Stomach smooth muscle (tissue), 2 donors: ENCODE measurements around the gene PIGK.

Source experiments
- H3K27ac ChIP-seq: one replicate; pipeline ENCODE4 v1.7.0; 2013; ENCODE audit warnings: mild to moderate bottlenecking, low read length, inconsistent platforms
- H3K27me3 ChIP-seq, 2 donors: one replicate each; pipeline ENCODE4 v1.7.0; 2013; ENCODE audit warnings: low read length in 2 of 2; ENCODE audit not compliant: insufficient read depth in 2 of 2, control insufficient read depth in 1 of 2
- H3K36me3 ChIP-seq, 2 donors: one replicate each; pipeline ENCODE4 v1.7.0; 2013; ENCODE audit warnings: low read length in 2 of 2; ENCODE audit not compliant: control insufficient read depth in 2 of 2, insufficient read depth in 2 of 2
- H3K4me1 ChIP-seq: one replicate; pipeline ENCODE4 v1.7.0; 2013; ENCODE audit warnings: low read length; ENCODE audit not compliant: control insufficient read depth, insufficient read depth
- H3K4me3 ChIP-seq, 2 donors: one replicate each; pipeline ENCODE4 v1.7.0; 2013; ENCODE audit warnings: low read length in 2 of 2
- H3K9ac ChIP-seq, 2 donors: one replicate each; pipeline ENCODE4 v1.7.0; 2013; ENCODE audit warnings: low read length in 2 of 2, mild to moderate bottlenecking in 1 of 2
- H3K9me3 ChIP-seq, 2 donors: one replicate each; pipeline ENCODE4 v1.7.0; 2013; ENCODE audit warnings: low read length in 2 of 2; ENCODE audit not compliant: control insufficient read depth in 2 of 2
- donor health status: healthy.
- donor health status: Pancreatic carcinoma.

The PIGK gene

DNA sequence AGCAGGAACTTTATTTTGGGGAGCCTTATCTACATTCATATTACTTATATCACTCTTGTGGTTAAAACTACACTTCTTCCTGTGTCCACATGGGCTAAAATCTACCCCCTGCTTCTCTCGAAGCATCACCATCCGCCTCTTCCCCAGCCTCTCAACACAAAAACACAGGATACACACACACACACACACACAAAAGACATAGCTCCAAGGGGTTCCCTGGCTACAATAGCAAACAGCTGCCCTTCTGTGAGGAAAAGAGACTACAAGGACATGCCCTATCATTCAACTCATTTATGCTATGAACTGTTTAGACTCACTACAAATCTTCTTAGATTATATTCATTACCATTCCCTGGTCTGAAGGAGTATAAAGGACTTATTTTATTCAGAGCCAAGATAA lies 155.0 kb downstream of the PIGK start:
- H3K9ac ChIP-seq = no peak overlapping the region
- no peaks in the 10 kb centered on the region for H3K27me3 ChIP-seq
- no peaks in the 10 kb centered on the region for H3K4me1 ChIP-seq
- no peaks in the 10 kb centered on the region for H3K9me3 ChIP-seq
- no peak overlapping the region for H3K27ac ChIP-seq
- H3K36me3 ChIP-seq = no peaks in the 10 kb centered on the region
- no peak overlapping the region for H3K4me3 ChIP-seq

DNA sequence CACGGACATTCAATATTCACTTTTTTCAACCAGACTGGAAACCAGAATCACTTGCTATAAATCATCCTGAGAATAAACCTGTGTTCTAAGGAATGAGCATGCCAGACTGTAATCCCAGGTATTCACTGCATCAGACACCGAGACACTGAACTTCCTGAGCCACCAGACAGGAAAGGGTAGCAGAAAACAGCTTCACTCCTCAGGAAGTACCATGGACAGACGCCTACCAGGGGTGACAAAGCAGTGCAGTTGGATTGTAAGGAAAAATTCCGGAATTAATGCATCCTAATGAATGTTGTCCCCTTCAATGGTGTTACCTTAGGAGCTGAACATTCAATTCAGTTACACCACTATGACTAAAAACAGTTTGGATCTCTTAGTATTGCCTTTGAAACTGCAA lies 156.1 kb downstream of the PIGK start:
- Histone ChIP-seq H3K4me1 (no peaks in the 10 kb centered on the region), H3K9me3 (no peaks in the 10 kb centered on the region), H3K27ac (no peak overlapping the region), H3K9ac (no peak overlapping the region), H3K27me3 (no peaks in the 10 kb centered on the region), H3K36me3 (no peaks in the 10 kb centered on the region), H3K4me3 (no peak overlapping the region)

DNA sequence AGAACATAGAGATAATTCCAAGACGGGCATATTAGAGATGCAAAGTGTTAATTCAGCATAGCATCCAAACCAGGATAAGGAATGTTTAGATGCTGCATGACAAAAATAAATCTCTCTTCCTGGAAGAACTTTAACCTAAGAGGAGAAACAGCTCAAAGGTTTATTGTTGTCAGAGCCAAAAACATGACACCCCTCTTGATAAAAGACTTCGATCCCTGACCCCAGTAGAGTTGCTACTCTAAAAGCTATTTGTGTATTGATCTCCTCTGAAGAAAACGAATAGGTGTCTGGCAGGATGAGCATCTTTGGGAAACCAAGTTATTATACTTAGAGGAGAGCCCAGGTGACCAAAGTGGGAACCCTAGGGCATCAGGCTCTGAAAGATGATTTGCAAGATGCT lies 158.1 kb downstream of the PIGK start:
- peaks cover 0 to 2% of the 10 kb centered on the region in 2 donors for H3K36me3 ChIP-seq
- no peak overlapping the region for H3K9ac ChIP-seq
- no peak overlapping the region for H3K27ac ChIP-seq
- H3K9me3 ChIP-seq = no peaks in the 10 kb centered on the region
- H3K4me1 ChIP-seq = no peaks in the 10 kb centered on the region
- H3K27me3 ChIP-seq = no peaks in the 10 kb centered on the region
- no peak overlapping the region for H3K4me3 ChIP-seq

DNA sequence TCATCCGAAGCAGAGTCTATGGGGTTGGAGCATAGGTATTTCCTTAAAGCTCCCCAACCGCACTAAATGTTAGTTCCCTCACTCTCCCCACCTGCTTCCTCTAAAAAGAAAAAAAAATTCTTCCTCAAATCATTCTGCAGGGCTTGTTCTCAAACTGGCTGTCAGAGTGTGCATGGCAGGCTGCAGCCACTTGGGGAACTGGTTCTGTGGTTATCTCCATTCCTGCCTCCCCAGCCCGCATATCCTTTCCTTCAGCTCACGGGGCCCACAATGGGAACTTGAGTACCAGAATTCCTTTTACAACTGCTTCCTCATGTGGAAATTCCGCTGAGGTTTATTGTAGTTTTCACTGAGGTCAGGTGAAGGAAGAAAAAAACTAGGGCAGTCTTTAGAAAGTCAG lies 159.2 kb downstream of the PIGK start:
- Histone ChIP-seq H3K27me3 (no peaks in the 10 kb centered on the region), H3K9ac (no peak overlapping the region), H3K36me3 (peaks cover 0 to 2% of the 10 kb centered on the region in 2 donors), H3K4me1 (no peaks in the 10 kb centered on the region), H3K27ac (no peak overlapping the region), H3K4me3 (no peak overlapping the region), H3K9me3 (no peaks in the 10 kb centered on the region)

DNA sequence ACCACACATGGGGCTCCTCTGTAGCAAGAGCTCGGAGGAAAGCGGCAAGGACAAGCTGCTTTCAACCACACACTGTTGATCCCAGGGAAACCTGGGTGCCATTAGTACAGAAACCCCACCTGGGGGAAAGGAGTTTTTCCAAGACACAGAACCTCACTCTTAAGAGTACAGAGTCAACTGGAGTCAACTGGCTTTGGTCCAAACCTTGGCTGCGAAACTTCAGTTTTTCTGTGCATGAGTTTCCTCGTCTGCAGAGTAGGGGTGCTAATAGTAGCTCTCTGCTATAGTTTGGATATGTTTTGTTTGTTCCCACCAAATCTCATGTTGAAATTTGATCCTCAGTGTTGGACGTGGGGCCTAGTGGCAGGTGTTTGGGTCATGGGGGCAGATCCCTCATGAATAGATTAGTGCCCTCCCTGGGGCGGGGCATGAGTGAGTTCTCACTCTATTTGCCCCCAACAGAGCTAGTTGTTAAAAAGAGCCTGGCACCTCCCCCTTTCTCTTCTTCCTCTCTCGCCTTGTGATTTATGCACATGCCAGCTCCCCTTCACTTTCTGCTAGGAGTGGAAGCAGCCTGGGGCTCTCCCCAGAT lies 161.1 kb downstream of the PIGK start:
- Histone ChIP-seq H3K4me1 (no peaks in the 10 kb centered on the region), H3K4me3 (no peak overlapping the region), H3K9me3 (no peaks in the 10 kb centered on the region), H3K27me3 (no peaks in the 10 kb centered on the region), H3K27ac (no peak overlapping the region), H3K9ac (no peak overlapping the region), H3K36me3 (peaks cover 0 to 4% of the 10 kb centered on the region in 2 donors)

DNA sequence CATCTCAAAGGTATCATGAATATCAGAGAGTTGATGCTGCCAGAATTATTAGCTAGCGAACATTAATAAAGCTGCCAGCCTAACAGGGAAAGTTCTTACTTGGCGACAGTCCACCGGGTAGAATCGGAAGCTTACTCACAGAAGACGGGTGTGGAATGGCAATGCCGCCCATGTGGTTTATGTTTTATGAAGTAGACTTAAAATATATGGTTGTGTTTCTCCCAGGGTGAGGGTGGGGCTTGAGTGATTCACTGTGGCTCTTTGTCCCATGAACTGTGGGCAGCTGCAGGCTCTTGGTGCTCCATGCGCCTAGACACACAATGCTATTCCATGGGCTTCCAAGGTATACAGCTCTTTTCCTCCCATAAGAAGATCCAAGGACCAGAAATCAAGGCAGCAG lies 162.7 kb downstream of the PIGK start:
- Histone ChIP-seq H3K9me3 (no peaks in the 10 kb centered on the region), H3K27ac (no peak overlapping the region), H3K4me3 (no peak overlapping the region), H3K27me3 (no peaks in the 10 kb centered on the region), H3K9ac (no peak overlapping the region), H3K36me3 (peaks cover 0 to 4% of the 10 kb centered on the region in 2 donors), H3K4me1 (no peaks in the 10 kb centered on the region)

DNA sequence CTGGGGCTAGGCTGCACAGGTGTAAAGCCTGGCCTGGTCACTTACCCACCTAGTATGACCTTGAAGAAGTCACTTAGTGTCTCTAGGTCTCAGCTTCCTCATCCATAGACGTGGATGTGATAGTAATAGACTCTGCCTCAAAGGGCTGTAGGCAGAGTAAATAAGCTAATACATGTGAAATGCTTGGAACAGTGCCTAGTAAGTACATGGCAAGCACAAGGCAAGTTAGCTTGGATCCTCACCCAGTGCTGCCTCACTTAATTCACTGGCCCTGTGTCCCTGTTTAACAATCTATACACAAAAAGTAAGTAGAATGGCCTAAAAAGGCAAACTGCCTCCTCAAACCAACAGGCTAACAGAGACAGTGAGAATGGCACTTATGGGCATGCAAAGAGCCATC lies 167.8 kb downstream of the PIGK start:
- Histone ChIP-seq H3K27me3 (no peaks in the 10 kb centered on the region), H3K9ac (no peak overlapping the region), H3K4me1 (no peaks in the 10 kb centered on the region), H3K4me3 (no peak overlapping the region), H3K9me3 (no peaks in the 10 kb centered on the region), H3K36me3 (peaks cover 0 to 2% of the 10 kb centered on the region in 2 donors), H3K27ac (no peak overlapping the region)

DNA sequence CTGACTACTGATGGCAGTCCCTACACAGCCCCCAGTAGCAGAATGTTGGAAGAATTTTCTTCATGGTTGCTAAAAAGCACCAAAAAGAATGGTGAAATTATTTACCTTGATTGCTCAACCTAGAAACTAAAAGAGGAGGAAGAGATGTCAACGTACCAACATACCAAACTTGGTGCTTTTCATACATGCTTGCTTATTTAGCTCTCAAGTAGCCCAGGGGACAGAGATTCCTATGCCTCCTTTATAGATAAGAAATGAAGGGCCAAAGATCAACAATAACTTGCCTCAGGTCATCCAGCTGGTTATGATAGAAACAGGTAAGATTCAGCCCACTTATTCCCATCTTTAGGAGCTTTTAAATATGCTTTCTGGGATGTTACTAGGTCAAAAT lies 170.6 kb downstream of the PIGK start:
- H3K36me3 ChIP-seq = peaks cover 0 to 4% of the 10 kb centered on the region in 2 donors
- H3K4me1 ChIP-seq = no peaks in the 10 kb centered on the region
- H3K27me3 ChIP-seq = no peaks in the 10 kb centered on the region
- H3K9me3 ChIP-seq = no peaks in the 10 kb centered on the region
- H3K9ac ChIP-seq = no peak overlapping the region
- H3K4me3 ChIP-seq = no peak overlapping the region
- no peak overlapping the region for H3K27ac ChIP-seq

DNA sequence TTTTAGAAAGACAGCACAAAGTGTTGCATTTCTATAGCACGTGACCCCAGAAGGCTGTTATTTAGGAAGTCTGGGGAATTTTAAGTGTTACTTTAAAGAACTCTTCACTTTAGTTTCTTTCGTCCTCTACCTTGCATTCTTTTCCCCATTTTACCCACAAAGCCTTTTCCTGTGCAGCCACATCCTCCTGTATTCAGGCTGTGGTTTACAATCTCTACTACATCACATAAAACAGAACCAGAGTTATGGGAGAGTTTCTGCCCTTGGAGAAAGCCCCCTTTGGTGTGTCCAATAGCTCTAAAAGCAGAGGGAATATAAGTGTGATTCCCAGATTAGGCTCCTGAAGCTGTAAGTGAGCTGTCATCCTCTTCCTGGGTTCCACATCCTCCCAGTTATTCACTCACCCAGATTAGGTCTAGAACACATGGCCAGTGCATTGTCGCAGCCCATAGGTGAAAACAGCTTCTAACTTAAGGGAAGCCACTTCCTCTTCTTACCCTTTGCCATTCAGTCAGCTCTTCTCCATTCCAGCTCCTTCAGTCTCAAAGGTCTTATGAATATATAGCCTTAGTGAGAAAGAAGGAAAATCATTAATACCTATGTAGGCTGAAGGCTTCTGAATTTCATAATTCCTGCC lies 171.1 kb downstream of the PIGK start:
- Histone ChIP-seq H3K9me3 (no peaks in the 10 kb centered on the region), H3K27ac (no peak overlapping the region), H3K9ac (no peak overlapping the region), H3K4me1 (no peaks in the 10 kb centered on the region), H3K27me3 (no peaks in the 10 kb centered on the region), H3K4me3 (no peak overlapping the region), H3K36me3 (peaks cover 0 to 4% of the 10 kb centered on the region in 2 donors)

DNA sequence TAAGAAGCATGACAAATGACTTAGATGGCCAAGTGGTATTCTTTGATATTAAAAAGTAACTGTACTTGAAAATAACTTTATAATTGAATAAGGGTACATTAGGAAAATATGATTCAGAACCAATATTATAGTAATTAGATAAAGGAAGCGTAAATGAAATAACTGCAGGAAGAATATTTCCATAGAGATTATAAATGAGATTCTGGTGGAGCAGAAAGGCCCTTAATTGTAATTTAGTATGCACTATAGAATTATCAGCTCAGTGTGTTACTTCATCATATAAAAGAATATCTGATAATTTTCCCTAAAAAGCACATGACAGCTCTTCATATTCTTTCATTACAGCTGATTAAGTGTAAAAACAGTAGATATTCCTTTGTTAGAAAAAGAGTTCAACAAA lies 171.7 kb downstream of the PIGK start:
- Histone ChIP-seq H3K9me3 (no peaks in the 10 kb centered on the region), H3K9ac (no peak overlapping the region), H3K4me3 (no peak overlapping the region), H3K27ac (no peak overlapping the region), H3K27me3 (no peaks in the 10 kb centered on the region), H3K4me1 (no peaks in the 10 kb centered on the region), H3K36me3 (peaks cover 0 to 4% of the 10 kb centered on the region in 2 donors)

DNA sequence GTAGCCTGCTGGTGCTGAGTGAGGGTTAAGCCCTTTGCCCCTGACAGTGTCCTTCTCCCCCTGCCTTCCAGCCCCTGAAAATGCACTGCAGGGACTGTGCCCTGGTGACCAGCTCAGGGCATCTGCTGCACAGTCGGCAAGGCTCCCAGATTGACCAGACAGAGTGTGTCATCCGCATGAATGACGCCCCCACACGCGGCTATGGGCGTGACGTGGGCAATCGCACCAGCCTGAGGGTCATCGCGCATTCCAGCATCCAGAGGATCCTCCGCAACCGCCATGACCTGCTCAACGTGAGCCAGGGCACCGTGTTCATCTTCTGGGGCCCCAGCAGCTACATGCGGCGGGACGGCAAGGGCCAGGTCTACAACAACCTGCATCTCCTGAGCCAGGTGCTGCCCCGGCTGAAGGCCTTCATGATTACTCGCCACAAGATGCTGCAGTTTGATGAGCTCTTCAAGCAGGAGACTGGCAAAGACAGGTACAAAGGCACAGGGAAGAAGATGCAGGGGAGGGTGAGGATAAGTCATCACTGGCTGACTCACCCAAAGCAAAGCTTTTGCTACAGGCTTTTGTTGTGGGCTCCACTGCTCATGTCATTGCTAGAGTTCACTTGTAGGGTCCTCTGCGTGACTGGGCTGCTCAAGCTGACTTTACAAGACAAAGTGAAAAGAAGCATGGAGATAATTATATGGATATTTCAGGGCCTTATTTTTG lies 174.9 kb downstream of the PIGK start:
- H3K4me3 ChIP-seq = no peak overlapping the region
- no peak overlapping the region for H3K9ac ChIP-seq
- peaks cover 8% of the 10 kb centered on the region for H3K4me1 ChIP-seq

More for the DNA sequence above, 174.9 kb downstream of the PIGK start:
- peaks cover 0 to 4% of the 10 kb centered on the region in 2 donors for H3K36me3 ChIP-seq
- no peaks in the 10 kb centered on the region for H3K27me3 ChIP-seq
- H3K27ac ChIP-seq = no peak overlapping the region
- H3K9me3 ChIP-seq = no peaks in the 10 kb centered on the region
